Measurements from ENCODE around the gene CES4A. TPM values are rescaled to one million over a fixed set of nuclear protein-coding genes. Genes with fewer than 3 reads are reported as not detected.

The CES4A gene
- total RNA-seq, 1 experiment from 2014 or later: 1.9 TPM

DNA sequence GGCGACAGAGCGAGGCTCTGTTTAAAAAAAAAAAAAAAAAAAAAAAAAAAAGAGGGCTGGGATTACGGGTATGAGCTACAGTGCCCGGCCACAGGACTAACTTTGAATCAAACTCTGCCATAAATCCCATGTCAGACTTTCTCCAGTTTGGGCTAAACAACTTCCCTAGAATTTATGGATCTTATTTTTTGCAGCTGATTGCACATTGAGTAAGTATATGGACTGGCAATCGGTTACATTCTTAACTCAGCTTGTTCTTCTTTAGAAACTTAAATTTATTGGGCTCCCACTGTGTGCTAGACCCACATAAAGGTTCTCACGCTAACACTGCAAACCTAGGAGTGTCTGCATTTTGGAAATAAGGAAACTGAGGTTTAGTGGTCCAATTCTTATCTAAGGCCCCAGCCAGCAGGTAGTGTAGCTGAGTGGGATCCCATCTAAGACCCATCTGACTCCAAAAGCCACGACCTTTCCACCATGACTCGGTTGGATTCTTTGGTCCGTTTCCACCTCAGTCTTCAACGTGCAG lies 39.8 kb downstream of the CES4A start:
- H4K20me1 ChIP-seq (ENCODE audit: control insufficient read depth, insufficient read depth, insufficient read length): no peaks in the 10 kb centered on the region
- H3K27ac ChIP-seq (ENCODE audit: insufficient read length, low read depth, low read length): no peak overlapping the region
- H2AK5ac ChIP-seq (ENCODE audit: insufficient read length, low read length): no peak overlapping the region
- Mint-ChIP-seq H3K9me3 (no peaks in the 10 kb centered on the region), H3K27me3 (ENCODE audit: low read depth) (no peaks in the 10 kb centered on the region; the same call in 1 of the 2 replicates), H3K27ac (peak overlapping the region in 2 of 3 experiments; percentile 27 to 61; a peak in 3 of 7 replicates), H3K4me1 (peaks cover 14 to 16% of the 10 kb centered on the region in 2 experiments), H3K36me3 (ENCODE audit: insufficient read depth in 1 of 3, low read depth in 3 of 3) (peaks cover 0 to 21% (median 18%) of the 10 kb centered on the region in 3 experiments; a peak in 4 of 7 replicates), H3K4me3 (peak overlapping the region; percentile 82 to 85)
- H3K9ac ChIP-seq (ENCODE audit: extremely low read depth, insufficient read length, low read length): peak overlapping the region; percentile 48
- no peak overlapping the region for H2BK20ac ChIP-seq (ENCODE audit: low read depth, low read length, poor library complexity, severe bottlenecking)
- no peak overlapping the region for H4K8ac ChIP-seq (replicated peaks; ENCODE audit: insufficient read length, low read depth, low read length)
- no peak overlapping the region for H3K56ac ChIP-seq (ENCODE audit: insufficient read length, low read depth, low read length)
- H4K91ac ChIP-seq (ENCODE audit: insufficient read length, low read depth, low read length): no peak overlapping the region
- H2BK120ac ChIP-seq (ENCODE audit: low read depth, low read length, poor library complexity, severe bottlenecking): no peak overlapping the region
- no peaks in the 10 kb centered on the region for H3K27me3 ChIP-seq (ENCODE audit: insufficient read depth, low read length)
- no peak overlapping the region for H2AFZ ChIP-seq (ENCODE audit: low read length)
- no CpG with 5 or more reads among the region's 10 CpGs for WGBS (ENCODE audit: extremely low coverage, insufficient read length, low lambda C conversion rate)
- H3K4me2 ChIP-seq (ENCODE audit: insufficient read depth, insufficient read length, low read length): peak overlapping the region; percentile 71
- no peak overlapping the region for H3T11ph ChIP-seq (ENCODE audit: low read length)
- H3K79me1 ChIP-seq (ENCODE audit: insufficient read depth, low read depth, low read length, poor library complexity, severe bottlenecking): no peaks in the 10 kb centered on the region
- no peaks in the 10 kb centered on the region for H3K9me3 ChIP-seq (ENCODE audit: control insufficient read depth, low read depth, low read length)
- no peak overlapping the region for H4K5ac ChIP-seq (ENCODE audit: insufficient read length, low read depth, low read length)
- no peak overlapping the region for H2BK12ac ChIP-seq (ENCODE audit: insufficient read length, low read depth, low read length)
- no peak overlapping the region for H2BK15ac ChIP-seq (ENCODE audit: low read depth, low read length)
- no peak overlapping the region for H2BK5ac ChIP-seq (ENCODE audit: insufficient read length, low read length)
- H3K4ac ChIP-seq (ENCODE audit: low read depth, low read length): no peak overlapping the region
- H3K4me1 ChIP-seq (ENCODE audit: insufficient read depth, low read length): no peaks in the 10 kb centered on the region
- peaks cover 2% of the 10 kb centered on the region; the same call in 1 of the 2 replicates for H3K79me2 ChIP-seq (ENCODE audit: insufficient read depth, low read length)
- TF ChIP-seq, protein P1, sequence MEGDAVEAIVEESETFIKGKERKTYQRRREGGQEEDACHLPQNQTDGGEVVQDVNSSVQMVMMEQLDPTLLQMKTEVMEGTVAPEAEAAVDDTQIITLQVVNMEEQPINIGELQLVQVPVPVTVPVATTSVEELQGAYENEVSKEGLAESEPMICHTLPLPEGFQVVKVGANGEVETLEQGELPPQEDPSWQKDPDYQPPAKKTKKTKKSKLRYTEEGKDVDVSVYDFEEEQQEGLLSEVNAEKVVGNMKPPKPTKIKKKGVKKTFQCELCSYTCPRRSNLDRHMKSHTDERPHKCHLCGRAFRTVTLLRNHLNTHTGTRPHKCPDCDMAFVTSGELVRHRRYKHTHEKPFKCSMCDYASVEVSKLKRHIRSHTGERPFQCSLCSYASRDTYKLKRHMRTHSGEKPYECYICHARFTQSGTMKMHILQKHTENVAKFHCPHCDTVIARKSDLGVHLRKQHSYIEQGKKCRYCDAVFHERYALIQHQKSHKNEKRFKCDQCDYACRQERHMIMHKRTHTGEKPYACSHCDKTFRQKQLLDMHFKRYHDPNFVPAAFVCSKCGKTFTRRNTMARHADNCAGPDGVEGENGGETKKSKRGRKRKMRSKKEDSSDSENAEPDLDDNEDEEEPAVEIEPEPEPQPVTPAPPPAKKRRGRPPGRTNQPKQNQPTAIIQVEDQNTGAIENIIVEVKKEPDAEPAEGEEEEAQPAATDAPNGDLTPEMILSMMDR (conservative IDR thresholded peaks at IDR 0.05): no peak
- H3K23me2 ChIP-seq (ENCODE audit: insufficient read length, low read depth, low read length, poor library complexity, severe bottlenecking): peaks cover 9% of the 10 kb centered on the region
- H3K18ac ChIP-seq (ENCODE audit: insufficient read length, low read depth, low read length): peak overlapping the region; percentile 86
- no peak overlapping the region for H3K23ac ChIP-seq (ENCODE audit: insufficient read length, low read depth, low read length)
- peak overlapping the region; percentile 72; the same call in 1 of the 2 replicates for H3K14ac ChIP-seq (ENCODE audit: insufficient read depth, low read length)
- no peak for DNase-seq

Measured in H9 (cell line).